NCI-H510A treated with DMSO at 0.1 percent for 48 hours (cell line): ENCODE measurements around the gene DYNLT5.
"Not testable (repeated sequence)": the region's sequence is repeated elsewhere in the genome, so short reads cannot be mapped to it uniquely, and the experiment has no call there.

Source experiments
- DNase-seq: peaks from one replicate; lab custom pipeline; 2025; lab: John Stamatoyannopoulos, UW

The DYNLT5 gene

DNA sequence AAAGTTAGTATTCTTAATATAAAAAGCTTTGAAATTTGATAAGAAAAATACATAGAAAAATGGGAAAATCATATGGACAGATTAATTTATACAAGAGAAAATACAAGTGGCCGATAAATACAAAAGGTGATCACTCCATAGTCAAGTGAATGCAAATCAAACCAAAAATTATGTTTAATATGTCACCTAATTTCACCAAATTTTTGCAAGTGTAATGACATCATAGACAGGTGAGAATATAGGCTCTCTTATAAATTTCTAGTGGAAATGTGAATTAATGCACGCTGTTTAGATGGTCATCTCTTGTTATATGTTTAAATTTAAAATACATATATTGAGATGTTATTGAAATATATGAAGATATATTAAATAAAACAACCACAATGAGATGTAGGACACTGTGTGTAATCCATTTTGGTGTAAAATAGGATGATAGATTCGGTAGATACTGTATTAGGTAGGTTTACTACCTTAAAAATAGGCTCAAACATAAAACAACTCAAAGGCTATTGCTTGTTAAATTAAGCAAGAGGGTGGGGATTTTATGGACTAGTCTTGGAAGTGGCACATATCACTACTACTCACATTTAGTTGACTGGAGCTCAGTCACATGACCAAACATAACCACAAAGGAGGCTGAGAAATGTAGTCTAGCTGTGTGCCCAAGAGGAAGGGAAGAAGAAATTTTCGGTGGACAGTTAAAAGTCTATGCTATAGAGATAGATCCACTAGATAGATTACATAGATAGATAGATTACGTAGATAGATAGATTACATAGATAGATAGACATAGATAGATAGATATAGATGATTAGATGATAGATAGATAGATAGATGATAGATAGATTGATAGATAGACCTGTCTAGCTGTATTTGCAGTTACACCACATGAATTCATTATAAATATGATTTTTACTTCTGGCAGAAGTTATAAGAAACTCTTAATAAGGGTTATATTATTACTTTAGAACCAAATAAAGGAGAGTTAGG is 39.7 kb downstream of the DYNLT5 start:
- no peak for DNase-seq

DNA sequence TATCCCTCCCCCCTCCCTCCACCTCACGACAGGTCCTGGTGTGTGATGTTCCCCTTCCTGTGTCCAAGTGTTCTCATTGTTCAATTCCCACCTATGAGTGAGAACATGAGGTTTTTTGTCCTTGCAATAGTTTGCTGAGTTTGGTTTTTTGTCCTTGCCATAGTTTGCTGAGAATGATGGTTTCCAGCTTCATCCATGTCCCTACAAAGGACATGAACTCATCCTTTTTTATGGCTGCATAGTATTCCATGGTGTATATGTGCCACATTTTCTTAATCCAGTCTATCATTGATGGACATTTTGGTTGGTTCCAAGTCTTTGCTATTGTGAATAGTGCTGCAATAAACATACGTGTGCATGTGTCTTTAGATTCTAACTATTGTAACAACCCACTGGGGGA is 43.6 kb downstream of the DYNLT5 start:
- not testable (repeated sequence) for DNase-seq

DNA sequence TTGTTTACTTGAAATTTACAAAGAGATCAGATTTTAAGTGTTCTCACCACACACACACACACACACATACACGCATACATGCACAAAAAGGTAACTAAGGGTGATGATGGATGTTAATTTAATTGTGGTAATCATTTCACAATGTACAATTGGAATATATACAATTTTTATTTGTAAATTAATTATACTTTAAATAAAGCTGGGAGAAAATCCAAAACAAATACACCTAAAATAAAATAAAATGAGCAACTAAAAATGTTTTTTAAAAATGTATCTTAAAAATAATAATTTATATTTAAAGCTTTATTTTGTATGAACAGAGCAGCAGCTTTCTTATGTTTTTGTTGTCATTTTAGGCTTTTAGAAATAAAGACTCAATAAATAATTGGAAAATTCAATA is 57.0 kb downstream of the DYNLT5 start:
- DNase-seq: no peak

DNA sequence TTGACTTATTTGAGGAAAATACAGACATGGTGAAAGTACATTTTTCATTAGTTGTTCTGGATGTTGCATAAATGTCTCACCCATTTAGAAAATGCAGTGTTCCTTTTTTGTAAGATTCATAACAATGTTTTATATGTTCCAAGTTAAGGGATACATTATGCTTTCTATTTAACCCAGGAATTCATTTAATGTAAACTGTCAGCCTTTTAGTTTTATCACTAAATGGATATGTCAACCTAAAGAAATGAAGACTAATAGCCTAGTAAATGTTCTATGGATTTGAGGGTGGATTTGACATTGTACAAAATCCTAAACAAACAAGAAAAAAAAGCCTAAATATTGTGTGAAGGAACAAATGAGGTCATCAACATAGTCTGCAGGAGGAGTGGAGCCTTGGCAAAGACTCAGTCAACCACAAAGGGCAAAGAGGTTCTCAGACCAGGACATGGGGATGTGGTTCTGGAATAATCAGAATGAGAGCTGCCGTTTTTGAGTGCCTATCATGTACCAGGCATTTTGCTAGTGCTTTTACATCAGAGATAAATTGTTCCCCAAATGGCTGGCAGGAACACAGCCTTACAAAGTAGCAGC is 57.6 kb downstream of the DYNLT5 start:
- DNase-seq: no peak

DNA sequence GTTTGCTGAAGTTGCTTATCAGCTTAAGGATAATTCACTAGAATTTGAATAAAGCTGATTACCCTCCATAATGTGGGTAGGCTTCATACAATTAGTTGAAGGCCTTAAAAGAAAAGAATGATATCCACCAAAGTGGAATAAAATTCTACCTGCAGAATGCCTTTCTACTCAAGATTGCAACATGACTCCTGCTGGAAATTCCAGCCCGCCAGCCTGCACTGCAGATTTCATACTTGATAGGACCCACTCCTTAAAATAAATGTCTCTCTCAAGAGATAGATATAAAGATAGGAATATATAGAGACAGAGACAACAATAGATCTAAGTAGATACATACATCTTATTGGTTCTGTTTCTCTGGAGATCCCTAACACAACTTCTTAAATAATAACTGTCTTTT is 72.5 kb downstream of the DYNLT5 start:
- no peak for DNase-seq
